HuH-7.5 (cell line): ENCODE results near the gene UGT1A9.

ENCODE experiments used
- DNase-seq: peaks from one replicate; pipeline ENCODE4 v3.0.0; 2011; ENCODE audit warnings: low spot score

UGT1A9 gene

DNA sequence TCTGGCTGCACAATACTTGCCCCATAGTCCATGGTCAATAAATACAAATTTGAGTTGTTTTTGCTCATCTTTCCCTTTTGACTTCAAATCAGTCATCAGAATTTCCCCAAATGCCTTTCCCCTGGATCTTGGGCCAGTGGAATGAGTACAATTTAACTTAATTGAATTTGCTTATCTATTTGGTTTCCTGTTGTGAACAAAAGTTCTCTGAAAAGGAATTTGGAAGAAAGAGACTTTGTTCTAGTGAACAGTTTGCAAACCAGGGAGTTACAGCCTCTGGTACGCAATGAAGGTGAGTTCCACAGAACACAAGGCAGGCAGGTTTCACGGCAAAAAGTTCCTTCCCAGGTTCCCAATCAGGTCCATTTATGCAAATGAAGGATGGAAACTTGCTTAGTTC is 87.2 kb downstream of the UGT1A9 start:
- no peak for DNase-seq

DNA sequence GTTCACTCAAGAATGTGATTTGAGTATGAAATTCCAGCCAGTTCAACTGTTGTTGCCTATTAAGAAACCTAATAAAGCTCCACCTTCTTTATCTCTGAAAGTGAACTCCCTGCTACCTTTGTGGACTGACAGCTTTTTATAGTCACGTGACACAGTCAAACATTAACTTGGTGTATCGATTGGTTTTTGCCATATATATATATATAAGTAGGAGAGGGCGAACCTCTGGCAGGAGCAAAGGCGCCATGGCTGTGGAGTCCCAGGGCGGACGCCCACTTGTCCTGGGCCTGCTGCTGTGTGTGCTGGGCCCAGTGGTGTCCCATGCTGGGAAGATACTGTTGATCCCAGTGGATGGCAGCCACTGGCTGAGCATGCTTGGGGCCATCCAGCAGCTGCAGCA is 88.3 kb downstream of the UGT1A9 start, which contains the start of gene UGT1A1:
Gene UGT1A1, plus strand, starts transcription at position 228 of the 400 bp plus-strand sequence. Its CDS starts 18 bp downstream, at position 246.
- peak; percentile 35 for DNase-seq

DNA sequence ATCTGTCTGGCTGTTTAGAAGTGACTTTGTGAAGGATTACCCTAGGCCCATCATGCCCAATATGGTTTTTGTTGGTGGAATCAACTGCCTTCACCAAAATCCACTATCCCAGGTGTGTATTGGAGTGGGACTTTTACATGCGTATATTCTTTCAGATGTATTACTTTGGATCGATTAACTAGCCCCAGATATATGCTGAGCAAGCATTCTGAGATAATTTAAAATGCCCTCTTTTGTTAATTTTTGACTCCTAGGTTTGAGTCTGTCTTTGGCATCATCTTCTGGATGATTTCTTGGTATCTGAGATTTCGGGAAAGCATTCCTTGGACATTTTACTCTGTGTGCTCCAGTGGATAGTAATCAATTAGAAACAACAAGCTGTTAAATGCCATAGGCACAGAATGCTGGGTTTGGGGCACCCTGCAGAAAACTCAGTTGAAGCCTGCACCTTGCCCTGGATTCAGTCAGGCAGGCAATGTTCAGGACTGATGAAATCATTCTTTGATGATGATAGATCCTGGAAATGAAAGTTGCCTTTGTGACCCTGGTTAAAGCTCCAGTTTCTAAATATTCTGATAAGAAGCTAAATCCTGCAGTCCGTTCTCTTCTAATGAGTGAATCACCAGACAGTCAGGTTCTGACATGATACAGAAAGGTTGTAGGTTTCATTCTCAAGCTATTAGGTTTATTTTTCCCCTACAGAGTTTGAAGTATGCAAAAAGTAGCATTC is 89.5 kb downstream of the UGT1A9 start:
- DNase-seq, result no peak

DNA sequence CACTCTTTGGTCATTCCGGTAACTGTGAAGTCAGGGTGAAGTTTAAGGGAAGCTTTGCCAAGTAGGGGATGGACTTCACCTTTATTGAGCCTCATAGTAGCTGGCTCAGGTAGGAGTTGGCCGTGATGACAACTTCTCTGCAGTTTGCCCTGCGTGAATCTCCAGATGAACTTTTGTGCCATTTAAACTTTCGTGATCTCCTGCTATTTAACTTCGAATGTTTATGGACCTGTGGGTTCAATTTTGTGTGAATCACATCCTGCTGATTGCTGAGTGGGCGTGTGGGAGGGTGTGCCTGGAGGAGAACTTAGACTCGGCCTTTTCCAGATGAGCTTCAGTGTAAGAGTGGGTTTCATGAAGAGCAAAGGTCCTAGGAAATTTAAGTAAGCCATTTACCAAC is 92.6 kb downstream of the UGT1A9 start:
- no peak for DNase-seq

DNA sequence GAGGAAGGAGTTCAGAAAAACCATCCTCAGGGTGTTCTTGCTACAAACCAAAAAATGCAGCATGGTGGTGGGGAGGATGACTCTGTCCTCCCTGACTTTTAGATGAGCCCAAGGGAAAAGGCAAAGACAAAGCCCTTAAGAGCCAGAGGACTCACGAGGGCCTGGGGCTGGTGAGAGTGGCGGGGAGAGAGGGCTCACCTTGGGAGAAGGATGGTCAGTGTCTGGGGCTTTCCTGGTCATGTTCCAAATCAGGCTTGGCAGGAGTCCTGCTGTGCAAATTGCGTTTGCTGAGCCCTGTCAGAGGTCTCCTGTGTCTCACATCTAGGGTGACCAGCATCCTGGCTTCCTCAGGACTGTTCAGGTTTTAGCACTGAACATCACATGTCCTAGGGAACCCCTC is 93.1 kb downstream of the UGT1A9 start:
- no peak for DNase-seq

DNA sequence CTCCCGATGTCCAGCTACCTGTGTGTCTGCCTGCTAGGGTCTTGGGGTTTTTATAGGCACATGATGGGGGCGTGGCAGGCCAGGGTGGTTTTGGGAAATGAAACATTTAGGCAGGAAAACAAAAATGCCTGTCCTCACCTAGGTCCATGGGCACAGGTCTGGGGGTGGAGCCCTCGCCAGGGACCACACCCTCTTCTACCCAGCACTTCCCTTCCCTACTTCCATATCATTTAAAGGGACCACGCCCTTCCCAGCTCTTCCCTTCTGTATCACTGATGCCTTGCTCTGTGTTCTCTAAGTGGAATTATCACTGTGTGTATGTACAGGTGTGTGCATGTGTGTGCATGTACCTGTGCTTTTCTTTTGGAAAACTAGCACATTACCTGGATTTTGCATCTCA is 94.7 kb downstream of the UGT1A9 start:
- no peak for DNase-seq

DNA sequence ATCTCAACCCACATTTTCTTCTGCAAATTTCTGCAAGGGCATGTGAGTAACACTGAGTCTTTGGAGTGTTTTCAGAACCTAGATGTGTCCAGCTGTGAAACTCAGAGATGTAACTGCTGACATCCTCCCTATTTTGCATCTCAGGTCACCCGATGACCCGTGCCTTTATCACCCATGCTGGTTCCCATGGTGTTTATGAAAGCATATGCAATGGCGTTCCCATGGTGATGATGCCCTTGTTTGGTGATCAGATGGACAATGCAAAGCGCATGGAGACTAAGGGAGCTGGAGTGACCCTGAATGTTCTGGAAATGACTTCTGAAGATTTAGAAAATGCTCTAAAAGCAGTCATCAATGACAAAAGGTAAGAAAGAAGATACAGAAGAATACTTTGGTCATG is 96.4 kb downstream of the UGT1A9 start:
- DNase-seq, result no peak

DNA sequence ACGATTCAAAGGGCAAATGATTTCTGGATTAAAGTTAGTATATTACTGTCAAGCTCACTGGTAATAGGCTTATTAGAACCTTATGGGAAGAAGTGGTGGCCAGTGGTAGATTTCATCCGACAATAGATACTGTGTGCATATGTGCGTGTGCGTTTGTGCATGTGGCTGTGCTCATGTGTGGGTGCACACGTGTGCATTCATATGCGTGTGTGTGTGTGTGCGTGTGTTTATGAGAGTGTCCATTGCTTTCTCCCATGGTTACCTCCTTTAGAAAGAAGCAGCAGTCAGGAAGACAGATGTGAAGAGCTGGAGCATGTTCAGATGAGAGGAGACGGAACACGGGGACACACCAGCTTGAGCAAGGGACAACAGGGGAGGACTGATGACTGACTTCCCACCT is 97.6 kb downstream of the UGT1A9 start:
- DNase-seq, result no peak

DNA sequence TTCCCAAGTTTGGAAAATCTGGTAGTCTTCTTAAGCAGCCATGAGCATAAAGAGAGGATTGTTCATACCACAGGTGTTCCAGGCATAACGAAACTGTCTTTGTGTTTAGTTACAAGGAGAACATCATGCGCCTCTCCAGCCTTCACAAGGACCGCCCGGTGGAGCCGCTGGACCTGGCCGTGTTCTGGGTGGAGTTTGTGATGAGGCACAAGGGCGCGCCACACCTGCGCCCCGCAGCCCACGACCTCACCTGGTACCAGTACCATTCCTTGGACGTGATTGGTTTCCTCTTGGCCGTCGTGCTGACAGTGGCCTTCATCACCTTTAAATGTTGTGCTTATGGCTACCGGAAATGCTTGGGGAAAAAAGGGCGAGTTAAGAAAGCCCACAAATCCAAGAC is 100.5 kb downstream of the UGT1A9 start:
- no peak for DNase-seq

DNA sequence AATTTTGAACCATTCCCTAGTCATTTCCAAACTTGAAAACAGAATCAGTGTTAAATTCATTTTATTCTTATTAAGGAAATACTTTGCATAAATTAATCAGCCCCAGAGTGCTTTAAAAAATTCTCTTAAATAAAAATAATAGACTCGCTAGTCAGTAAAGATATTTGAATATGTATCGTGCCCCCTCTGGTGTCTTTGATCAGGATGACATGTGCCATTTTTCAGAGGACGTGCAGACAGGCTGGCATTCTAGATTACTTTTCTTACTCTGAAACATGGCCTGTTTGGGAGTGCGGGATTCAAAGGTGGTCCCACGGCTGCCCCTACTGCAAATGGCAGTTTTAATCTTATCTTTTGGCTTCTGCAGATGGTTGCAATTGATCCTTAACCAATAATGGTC is 100.9 kb downstream of the UGT1A9 start:
- DNase-seq, result no peak

DNA sequence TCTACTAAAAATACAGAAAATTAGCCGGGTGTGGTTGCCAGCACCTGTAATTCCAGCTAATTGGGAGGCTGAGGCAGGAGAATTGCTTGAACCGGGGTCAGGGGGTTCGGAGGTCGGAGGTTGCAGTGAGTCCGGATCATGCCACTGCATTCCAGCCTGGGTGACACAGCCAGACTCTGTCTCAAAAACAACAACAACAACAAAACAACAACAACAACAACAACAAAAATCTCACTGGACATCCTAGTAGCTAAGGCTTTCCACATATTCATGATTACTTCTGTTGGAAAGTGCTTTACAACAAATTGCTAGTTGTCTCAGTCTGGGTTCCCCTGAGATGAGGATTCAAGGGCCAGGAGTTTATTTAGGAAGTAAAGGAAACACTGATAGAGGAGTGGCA is 102.2 kb downstream of the UGT1A9 start:
- DNase-seq, result no peak

DNA sequence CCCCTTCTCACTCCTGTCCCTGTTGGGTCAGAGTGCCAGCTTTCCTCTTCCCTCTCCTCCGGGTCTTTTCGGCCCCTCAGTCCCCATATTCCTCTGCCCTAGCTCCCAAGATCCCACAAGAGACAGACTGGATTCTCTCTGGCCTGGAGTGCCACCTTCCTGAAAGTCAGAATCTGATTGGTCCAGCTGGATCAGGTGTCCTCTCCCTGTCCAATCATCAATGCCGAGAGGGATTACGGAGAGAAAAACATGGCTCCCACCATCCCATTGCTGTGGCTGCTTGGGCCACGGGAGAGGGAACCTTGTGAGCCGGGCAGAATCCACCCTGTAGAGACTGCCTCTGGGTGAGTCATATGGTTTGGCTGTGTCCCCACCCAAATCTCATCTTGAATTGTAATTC is 103.7 kb downstream of the UGT1A9 start:
- DNase-seq, result no peak

DNA sequence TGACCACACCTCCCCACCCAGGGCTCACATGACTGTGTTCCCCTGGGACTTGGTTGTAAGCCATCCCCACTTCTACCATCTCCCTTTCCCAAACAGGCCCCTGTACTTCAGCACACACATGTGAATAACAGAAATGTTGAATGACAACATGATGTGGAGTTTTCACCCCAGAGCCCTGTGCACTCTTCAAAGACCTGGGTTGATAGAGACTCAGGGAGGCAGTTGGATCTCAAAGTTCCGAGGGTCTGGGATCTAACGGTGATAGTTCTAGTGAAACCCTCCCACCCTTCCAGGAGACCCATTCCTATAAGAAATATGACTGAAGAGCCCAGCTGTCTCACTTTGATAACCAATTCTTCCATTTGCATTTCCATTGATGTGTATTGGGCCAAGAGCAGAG is 106.3 kb downstream of the UGT1A9 start, which contains the start of gene MROH2A:
Gene MROH2A, plus strand, starts transcription at position 301 of the 400 bp plus-strand sequence. CDS start 1,029 bp downstream, outside the sequence.
- DNase-seq, result no peak

DNA sequence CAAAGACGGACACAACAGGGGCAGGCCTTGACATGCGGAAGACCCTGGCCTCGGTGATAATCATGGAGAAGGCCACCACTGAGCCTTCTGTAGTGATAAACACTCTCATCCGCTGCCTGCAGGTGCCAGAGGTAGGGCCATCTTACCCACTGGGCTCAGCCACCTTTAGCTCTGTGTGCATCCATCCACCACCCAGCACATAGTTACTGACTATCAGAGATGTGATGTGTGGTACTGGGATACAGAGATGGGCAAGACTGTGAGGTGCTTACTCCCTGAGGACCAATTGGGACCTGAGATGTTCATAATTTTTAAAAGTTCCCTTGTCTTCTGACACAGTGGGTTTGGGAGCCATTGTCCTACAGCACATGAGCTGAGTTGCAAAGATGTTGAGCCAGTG is 108.0 kb downstream of the UGT1A9 start:
- no peak for DNase-seq

DNA sequence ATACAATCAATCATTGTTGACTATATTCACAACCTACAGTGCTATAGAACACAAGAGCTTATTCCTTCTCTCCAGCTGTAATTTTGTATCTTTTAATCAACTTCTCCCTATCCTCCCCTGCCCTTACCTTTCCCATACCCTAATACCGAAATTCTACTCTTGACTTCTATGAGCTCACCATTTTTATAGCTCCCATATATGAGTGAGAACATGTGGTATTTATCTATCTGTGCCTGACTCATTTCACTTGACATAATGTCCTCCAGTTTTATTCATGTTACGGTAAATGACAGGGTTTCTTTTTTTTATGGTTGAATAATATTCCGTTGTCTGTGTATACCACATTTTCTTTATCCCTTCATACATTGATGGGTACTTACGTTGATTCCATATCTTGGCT is 109.1 kb downstream of the UGT1A9 start:
- no peak for DNase-seq

DNA sequence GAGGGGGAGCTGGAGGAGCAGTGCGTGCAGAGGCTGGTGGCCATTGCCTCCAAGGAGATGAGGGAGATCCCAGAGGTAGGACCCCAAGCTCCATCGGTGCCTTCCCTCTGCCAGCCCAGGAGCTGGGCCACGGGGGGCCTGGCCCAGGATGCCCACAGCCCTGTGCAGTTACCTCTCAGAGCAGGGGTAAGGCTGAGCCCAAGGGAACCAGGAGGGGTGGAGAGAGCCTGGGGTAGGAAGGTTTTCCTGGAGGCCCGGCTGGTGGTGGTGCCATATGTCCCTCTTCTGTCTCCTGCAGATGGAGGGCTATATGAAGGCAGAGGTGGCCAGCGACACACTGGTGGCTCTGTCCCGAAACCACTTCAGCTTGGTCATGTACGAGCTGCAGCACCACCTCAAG is 117.9 kb downstream of the UGT1A9 start:
- no peak for DNase-seq

DNA sequence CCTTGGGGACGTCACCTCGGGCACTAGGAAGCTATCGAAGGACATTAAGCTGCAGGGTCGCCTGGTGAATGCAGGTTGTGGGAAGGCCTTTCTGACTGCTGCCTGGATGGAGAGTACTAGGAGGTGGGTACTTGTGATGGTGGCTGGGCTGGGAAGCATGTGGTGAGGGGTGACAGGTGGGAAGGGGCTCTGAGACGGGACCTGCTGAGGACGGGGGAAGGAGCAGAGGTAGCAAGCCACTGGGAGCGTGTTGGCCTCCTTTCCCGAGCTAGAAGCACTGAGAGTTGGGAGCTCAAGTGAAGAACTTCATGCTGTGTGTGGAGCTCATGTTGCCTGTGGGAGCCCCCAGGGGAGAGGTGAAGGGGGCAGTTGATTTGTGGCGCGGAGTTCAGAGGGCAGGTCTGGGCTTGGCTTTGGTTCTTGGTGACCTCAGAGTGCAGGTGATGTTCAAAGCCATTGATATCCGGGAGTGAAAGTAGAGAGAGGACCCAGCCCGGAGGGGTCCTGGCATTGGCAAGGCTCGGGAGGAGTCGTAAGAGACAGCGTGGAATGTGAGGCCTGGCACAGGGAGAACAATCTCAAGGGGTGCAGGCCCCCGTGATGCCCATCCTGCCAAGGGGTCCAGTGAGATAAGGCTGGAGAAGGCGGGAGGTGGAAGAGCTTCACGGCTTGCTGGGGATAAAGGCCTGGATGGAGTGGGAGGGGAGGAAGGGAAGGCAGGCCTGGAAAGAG is 119.6 kb downstream of the UGT1A9 start:
- DNase-seq, result no peak

DNA sequence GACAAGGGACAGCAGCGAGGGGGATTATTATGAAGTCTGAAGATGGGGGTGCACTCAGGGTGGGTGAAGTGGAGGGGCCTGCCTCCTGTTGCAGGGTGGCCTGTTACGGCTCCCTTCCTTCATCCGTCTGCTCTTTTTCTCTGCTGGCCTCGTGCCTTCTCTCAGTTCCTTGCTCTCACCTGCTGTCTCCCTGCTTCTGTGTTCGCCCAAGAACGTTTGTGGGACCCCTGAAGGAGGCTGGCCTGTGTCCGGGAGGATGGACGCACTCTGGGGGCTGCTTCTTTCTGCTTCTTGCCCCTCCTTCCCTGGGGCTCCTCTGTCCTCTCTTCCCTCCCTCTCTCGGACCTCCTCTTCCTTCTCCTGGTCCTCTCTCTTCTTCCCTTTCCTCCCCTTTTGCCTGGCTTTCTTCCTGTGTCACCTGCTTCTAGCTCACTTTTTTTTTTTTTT is 120.2 kb downstream of the UGT1A9 start:
- DNase-seq, result no peak

DNA sequence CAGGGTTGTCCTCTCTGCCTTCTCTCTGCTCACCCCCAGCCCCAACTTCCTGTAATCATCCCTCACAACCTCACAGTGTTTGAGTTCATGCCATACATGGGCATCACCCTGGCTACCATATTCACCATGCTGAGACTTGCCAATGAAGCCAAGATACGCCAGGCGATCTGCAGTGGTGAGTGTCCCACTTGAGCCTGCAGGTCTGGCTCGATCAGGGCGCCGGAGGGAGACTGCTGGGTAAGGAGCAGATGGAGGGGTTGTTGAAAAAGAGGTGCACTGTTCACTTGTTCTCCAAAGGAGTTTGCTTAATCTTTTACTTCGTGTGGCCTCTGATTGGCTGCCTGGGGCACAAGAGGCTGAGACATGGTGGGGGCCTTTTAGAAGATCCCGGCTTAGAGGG is 121.0 kb downstream of the UGT1A9 start:
- DNase-seq, result no peak

DNA sequence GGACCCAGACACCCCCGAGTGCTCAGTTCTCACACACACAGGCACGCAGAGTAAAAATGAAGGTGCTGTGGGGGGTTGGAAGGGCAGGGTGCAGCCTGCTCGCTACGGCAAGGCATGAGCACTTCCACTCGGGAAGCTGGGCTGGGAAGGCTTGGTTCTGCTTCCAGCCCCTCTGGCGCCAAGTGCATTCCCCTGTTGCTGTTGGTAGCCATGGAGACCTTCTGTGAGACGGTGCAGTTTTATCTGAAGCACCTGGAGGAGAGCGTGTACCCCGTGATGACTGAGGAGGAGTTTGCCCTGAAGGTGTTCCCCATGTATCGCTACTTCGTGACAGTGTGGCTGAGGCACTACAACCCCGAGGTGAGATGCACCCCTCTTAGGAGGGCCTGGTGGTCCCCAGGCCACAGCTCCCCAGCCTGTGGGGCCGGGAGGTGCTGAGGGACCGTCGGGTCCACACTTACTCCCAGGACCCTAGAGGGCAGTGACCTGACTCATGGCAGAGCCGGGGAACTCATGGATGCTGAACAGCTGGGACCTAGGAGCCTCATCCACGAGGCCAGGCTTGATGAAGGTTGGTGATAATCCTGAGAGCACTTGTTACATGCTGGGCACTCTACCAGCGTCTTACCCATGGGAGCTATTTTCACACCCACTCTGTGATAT is 121.9 kb downstream of the UGT1A9 start:
- no peak for DNase-seq

DNA sequence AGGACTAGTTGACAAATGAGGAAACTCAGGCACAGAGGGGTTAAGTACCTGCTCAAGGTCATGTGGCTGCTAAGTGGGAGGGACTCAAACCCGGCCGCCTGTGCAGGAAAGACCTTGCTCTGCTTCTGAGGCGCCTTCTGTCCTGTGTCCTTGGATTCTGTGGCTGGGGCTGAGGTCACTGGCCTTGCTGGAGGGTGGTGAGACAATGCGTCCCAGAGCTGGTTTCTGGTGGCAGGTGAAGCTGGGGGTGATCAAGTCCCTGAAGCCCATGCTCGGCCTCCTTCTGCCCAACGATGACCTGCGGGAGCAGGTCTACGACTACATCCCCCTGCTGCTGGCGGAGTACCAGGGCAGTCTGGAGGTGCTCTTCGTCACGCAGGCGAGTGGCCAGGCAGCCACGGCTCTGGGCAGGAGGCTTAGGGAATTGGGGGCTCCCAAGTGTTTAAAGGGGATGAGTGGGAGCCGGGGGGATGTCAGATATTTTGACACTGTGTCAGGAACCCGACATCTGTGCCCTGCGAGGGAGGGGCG is 122.5 kb downstream of the UGT1A9 start:
- no peak for DNase-seq

DNA sequence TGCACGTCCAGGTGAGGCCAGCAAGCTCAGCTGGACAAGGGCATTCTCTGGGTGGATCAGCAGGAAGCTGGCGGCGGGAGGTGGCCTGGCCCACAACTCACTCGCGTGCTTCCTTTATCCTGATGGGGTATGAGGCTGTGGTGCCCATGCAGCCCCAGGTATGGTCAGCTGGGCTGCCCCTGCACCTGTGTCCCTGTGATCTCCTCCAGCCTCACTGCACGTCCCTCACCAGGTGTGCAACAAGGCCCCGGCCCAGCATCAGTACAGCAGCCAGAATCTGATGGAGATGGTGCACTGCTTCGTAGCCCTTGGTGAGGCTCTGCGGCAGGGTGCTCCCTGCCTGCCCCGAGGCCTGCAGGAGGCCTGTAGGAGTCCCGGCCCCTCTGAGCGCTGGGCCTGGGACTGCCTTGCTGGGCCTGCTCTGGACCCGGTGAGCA is 124.1 kb downstream of the UGT1A9 start:
- DNase-seq, result no peak

DNA sequence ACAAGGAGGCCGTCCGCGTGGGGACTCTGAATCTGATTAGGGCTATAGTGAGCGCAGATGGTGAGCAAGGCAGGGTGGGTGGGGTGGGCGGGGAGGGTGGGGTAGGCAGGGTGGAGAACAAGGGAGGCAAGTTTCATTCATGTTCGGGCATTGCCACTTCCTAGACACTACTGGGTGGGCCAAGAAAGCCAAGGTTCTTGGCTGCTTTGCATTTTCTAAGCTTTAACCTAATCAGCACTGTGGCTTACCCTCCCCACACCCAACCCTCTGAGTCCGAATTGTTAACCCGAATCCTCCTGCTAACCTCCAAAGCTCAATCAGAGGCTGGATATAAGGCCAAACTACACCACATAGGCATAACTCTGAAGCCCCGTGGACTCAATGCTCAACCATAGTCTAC is 124.6 kb downstream of the UGT1A9 start:
- DNase-seq, result no peak
